ENCODE results near the gene IGLON5. TPM values are rescaled to one million over a fixed set of nuclear protein-coding genes. Genes with fewer than 3 reads are reported as not detected.

IGLON5 gene
- total and polyA plus RNA-seq, 2 donors from 2014 or later = 0.15 TPM; not detected in 1

- TF ChIP-seq CTCF (IDR thresholded peaks at IDR 0.05; ENCODE audit: borderline replicate concordance, extremely low read depth, insufficient read depth) = no peak
- Histone ChIP-seq H3K4me3 (ENCODE audit: low read length in 3 of 3) (no peak overlapping the region), H3K36me3 (ENCODE audit: control insufficient read depth in 2 of 3, insufficient read depth in 3 of 3, low read length in 3 of 3) (no peaks in the 10 kb centered on the region), H3K4me1 (ENCODE audit: control insufficient read depth in 2 of 3, insufficient read depth in 2 of 3, low read depth in 1 of 3, low read length in 3 of 3) (no peaks in the 10 kb centered on the region), H3K9ac (ENCODE audit: low read length in 3 of 3) (no peak overlapping the region), H3K27ac (ENCODE audit: low read depth in 2 of 2, low read length in 2 of 2) (no peak overlapping the region), H3K27me3 (ENCODE audit: control insufficient read depth, insufficient read depth, low read length) (no peaks in the 10 kb centered on the region), H3K9me3 (ENCODE audit: control insufficient read depth in 2 of 3, insufficient read depth in 1 of 3, low read length in 3 of 3) (no peaks in the 10 kb centered on the region)
- intact Hi-C loops (cut with DNase I) = no loop called here
- FAIRE-seq (no peak), DNase-seq (no peak)
These were observed 29.1 kb upstream of the IGLON5 start for GRCh38 chr19:51282335-51282734.

- no peak for DNase-seq
- no peak overlapping the region for H3K4me3 ChIP-seq (ENCODE audit: low read length in 3 of 3)
- H3K27me3 ChIP-seq (ENCODE audit: control insufficient read depth, insufficient read depth, low read length) = no peaks in the 10 kb centered on the region
- no peak for TF ChIP-seq CTCF (IDR thresholded peaks at IDR 0.05; ENCODE audit: borderline replicate concordance, extremely low read depth, insufficient read depth)
- H3K27ac ChIP-seq (ENCODE audit: low read depth in 2 of 2, low read length in 2 of 2) = no peak overlapping the region
- H3K9me3 ChIP-seq (ENCODE audit: control insufficient read depth in 2 of 3, insufficient read depth in 1 of 3, low read length in 3 of 3) = peaks cover 0 to 2% (median 0%) of the 10 kb centered on the region in 3 donors
- no peaks in the 10 kb centered on the region for H3K4me1 ChIP-seq (ENCODE audit: control insufficient read depth in 2 of 3, insufficient read depth in 2 of 3, low read depth in 1 of 3, low read length in 3 of 3)
- FAIRE-seq = no peak
- no peaks in the 10 kb centered on the region for H3K36me3 ChIP-seq (ENCODE audit: control insufficient read depth in 2 of 3, insufficient read depth in 3 of 3, low read length in 3 of 3)
- intact Hi-C loops (cut with DNase I) = no loop called here
- no peak overlapping the region for H3K9ac ChIP-seq (ENCODE audit: low read length in 3 of 3)
These were observed 25.8 kb upstream of the IGLON5 start for GRCh38 chr19:51285682-51286081.

- Histone ChIP-seq H3K27ac (ENCODE audit: low read depth in 2 of 2, low read length in 2 of 2) (no peak overlapping the region), H3K4me1 (ENCODE audit: control insufficient read depth in 2 of 3, insufficient read depth in 2 of 3, low read depth in 1 of 3, low read length in 3 of 3) (no peaks in the 10 kb centered on the region), H3K9ac (ENCODE audit: low read length in 3 of 3) (no peak overlapping the region), H3K27me3 (ENCODE audit: control insufficient read depth, insufficient read depth, low read length) (no peaks in the 10 kb centered on the region), H3K36me3 (ENCODE audit: control insufficient read depth in 2 of 3, insufficient read depth in 3 of 3, low read length in 3 of 3) (no peaks in the 10 kb centered on the region), H3K9me3 (ENCODE audit: control insufficient read depth in 2 of 3, insufficient read depth in 1 of 3, low read length in 3 of 3) (peaks cover 0 to 2% (median 0%) of the 10 kb centered on the region in 3 donors), H3K4me3 (ENCODE audit: low read length in 3 of 3) (no peak overlapping the region)
- intact Hi-C loops (cut with DNase I) = no loop called here
- DNase-seq (no peak), FAIRE-seq (no peak)
- TF ChIP-seq CTCF (IDR thresholded peaks at IDR 0.05; ENCODE audit: borderline replicate concordance, extremely low read depth, insufficient read depth) = no peak
These were observed 21.8 kb upstream of the IGLON5 start for GRCh38 chr19:51289635-51290034.

- intact Hi-C loops (cut with DNase I) = no loop called here
- TF ChIP-seq CTCF (IDR thresholded peaks at IDR 0.05; ENCODE audit: borderline replicate concordance, extremely low read depth, insufficient read depth) = no peak
- Histone ChIP-seq H3K27ac (ENCODE audit: low read depth in 2 of 2, low read length in 2 of 2) (no peak overlapping the region), H3K36me3 (ENCODE audit: control insufficient read depth in 2 of 3, insufficient read depth in 3 of 3, low read length in 3 of 3) (no peaks in the 10 kb centered on the region), H3K4me1 (ENCODE audit: control insufficient read depth in 2 of 3, insufficient read depth in 2 of 3, low read depth in 1 of 3, low read length in 3 of 3) (no peaks in the 10 kb centered on the region), H3K4me3 (ENCODE audit: low read length in 3 of 3) (no peak overlapping the region), H3K27me3 (ENCODE audit: control insufficient read depth, insufficient read depth, low read length) (no peaks in the 10 kb centered on the region), H3K9ac (ENCODE audit: low read length in 3 of 3) (no peak overlapping the region), H3K9me3 (ENCODE audit: control insufficient read depth in 2 of 3, insufficient read depth in 1 of 3, low read length in 3 of 3) (peaks cover 0 to 2% (median 0%) of the 10 kb centered on the region in 3 donors)
- no peak for FAIRE-seq
- no peak for DNase-seq
These were observed 18.5 kb upstream of the IGLON5 start for GRCh38 chr19:51292971-51293370.

Measured in kidney (tissue), 14 donors.